Ishikawa (cell line): ENCODE measurements around the gene EMCN.

Source experiments
- CEBPB ChIP-seq: IDR thresholded peaks from 2 replicates; pipeline ENCODE4 v1.6.1; 2012
- CREB1 ChIP-seq: IDR thresholded peaks from 2 replicates; pipeline ENCODE4 v1.6.1; 2012; ENCODE audit warnings: low read depth
- EGR1 ChIP-seq: IDR thresholded peaks from 2 replicates; pipeline ENCODE4 v1.6.1; 2012
- EP300 ChIP-seq: IDR thresholded peaks from 2 replicates; pipeline ENCODE4 v1.6.1; 2012; ENCODE audit warnings: borderline replicate concordance
- FOXM1 ChIP-seq: IDR thresholded peaks from 2 replicates; pipeline ENCODE4 v1.6.1; 2012; ENCODE audit warnings: low read depth, borderline replicate concordance
- MAX ChIP-seq: IDR thresholded peaks from 2 replicates; pipeline ENCODE4 v1.6.1; 2012
- NFIC ChIP-seq: IDR thresholded peaks from 2 replicates; pipeline ENCODE4 v1.6.1; 2012
- RAD21 ChIP-seq: IDR thresholded peaks from 2 replicates; pipeline ENCODE4 v1.6.1; 2012; ENCODE audit warnings: low read depth
- TAF1 ChIP-seq: IDR thresholded peaks from 2 replicates; pipeline ENCODE4 v1.6.1; 2012; ENCODE audit warnings: low read depth, mild to moderate bottlenecking
- TCF12 ChIP-seq: IDR thresholded peaks from 2 replicates; pipeline ENCODE4 v1.6.1; 2012; ENCODE audit warnings: low read depth
- TEAD4 ChIP-seq: IDR thresholded peaks from 2 replicates; pipeline ENCODE4 v1.6.1; 2012
- USF1 ChIP-seq: IDR thresholded peaks from 2 replicates; pipeline ENCODE4 v1.6.1; 2012
- YY1 ChIP-seq: IDR thresholded peaks from 2 replicates; pipeline ENCODE4 v1.6.1; 2012; ENCODE audit warnings: low read depth
- ZBTB7A ChIP-seq: IDR thresholded peaks from 2 replicates; pipeline ENCODE4 v1.6.1; 2012; ENCODE audit warnings: low read depth
- TF ChIP-seq, protein P1 (sequence below): IDR thresholded peaks from 2 replicates; pipeline ENCODE4 v1.6.1; 2012; ENCODE audit warnings: low read depth, mild to moderate bottlenecking

The EMCN gene

DNA sequence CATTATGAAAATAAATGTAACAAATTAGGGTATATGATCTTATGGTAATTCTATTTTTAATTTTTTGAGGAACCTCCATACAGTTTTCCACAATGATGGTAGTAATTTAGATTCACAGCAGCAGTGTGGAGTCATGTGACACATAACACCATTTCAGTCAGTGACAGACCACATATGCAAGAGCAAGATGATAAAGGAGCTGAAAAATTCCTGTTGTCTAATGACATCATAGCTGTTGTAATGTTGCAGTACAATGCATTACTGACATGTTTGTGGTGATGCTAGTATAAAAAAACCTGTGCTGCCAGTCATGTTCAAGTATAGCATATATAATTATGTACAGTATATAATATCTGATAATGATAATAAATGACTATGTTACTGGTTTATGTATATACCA is 28.5 kb downstream of the EMCN start:
- TF ChIP-seq EP300: no peak

DNA sequence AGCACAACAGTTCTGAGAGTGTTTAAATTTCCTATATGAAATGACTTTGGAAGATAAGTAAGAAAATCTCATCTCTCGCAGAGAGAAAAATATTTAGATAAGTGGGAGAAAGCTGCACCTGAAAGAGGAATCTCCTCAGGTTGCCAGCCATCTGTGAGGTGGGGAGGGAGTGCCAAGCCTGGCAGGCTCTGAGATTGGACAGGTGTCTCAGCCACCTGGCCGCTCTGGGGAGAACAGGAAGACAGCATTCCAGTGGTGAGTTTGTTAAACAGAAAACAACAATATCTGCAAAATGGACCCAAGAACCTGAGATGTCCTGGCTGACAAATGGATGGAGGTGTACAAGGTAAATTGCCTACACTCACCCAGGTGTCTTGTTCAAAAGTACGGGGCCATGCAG is 31.3 kb downstream of the EMCN start:
- TF ChIP-seq USF1 (no peak), ZBTB7A (no peak), NFIC (no peak), CREB1 (no peak), RAD21 (no peak), FOXM1 (no peak), EP300 (no peak), TAF1 (no peak), YY1 (no peak), TCF12 (no peak), CEBPB (no peak), MAX (no peak), EGR1 (no peak), TEAD4 (no peak)
- TF ChIP-seq, protein P1, sequence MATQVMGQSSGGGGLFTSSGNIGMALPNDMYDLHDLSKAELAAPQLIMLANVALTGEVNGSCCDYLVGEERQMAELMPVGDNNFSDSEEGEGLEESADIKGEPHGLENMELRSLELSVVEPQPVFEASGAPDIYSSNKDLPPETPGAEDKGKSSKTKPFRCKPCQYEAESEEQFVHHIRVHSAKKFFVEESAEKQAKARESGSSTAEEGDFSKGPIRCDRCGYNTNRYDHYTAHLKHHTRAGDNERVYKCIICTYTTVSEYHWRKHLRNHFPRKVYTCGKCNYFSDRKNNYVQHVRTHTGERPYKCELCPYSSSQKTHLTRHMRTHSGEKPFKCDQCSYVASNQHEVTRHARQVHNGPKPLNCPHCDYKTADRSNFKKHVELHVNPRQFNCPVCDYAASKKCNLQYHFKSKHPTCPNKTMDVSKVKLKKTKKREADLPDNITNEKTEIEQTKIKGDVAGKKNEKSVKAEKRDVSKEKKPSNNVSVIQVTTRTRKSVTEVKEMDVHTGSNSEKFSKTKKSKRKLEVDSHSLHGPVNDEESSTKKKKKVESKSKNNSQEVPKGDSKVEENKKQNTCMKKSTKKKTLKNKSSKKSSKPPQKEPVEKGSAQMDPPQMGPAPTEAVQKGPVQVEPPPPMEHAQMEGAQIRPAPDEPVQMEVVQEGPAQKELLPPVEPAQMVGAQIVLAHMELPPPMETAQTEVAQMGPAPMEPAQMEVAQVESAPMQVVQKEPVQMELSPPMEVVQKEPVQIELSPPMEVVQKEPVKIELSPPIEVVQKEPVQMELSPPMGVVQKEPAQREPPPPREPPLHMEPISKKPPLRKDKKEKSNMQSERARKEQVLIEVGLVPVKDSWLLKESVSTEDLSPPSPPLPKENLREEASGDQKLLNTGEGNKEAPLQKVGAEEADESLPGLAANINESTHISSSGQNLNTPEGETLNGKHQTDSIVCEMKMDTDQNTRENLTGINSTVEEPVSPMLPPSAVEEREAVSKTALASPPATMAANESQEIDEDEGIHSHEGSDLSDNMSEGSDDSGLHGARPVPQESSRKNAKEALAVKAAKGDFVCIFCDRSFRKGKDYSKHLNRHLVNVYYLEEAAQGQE: no peak

DNA sequence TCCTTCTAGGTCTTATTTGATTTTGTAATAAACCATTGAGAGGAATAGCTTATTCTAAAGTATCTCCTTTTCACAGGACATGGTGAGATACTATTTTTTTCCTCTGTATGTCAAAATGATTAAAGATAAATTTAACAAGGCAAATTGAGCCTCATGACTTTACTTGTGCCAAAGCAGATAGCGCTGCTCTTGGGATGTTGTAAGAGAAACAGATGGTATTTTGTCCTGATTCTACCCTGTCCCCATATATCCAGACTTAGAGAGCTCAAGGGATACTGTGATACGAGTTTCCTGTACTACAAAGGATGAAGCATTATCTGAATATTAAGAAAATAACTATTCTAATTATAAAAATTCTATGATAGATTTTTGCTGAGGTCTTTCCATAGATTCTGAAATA is 34.0 kb downstream of the EMCN start:
- no peak for TF ChIP-seq CEBPB
- no peak for TF ChIP-seq MAX
- TF ChIP-seq EP300: no peak
- TF ChIP-seq, protein P1: no peak
- TF ChIP-seq RAD21: no peak
- no peak for TF ChIP-seq TCF12
- TF ChIP-seq FOXM1: no peak
- TF ChIP-seq TAF1: no peak

- TF ChIP-seq EGR1: no peak
- TF ChIP-seq YY1: no peak
- TF ChIP-seq USF1: no peak
- TF ChIP-seq FOXM1: no peak
- TF ChIP-seq, protein P1: no peak
These were observed 37.9 kb downstream of the EMCN start for GRCh38 chr4:100479971-100480370.

DNA sequence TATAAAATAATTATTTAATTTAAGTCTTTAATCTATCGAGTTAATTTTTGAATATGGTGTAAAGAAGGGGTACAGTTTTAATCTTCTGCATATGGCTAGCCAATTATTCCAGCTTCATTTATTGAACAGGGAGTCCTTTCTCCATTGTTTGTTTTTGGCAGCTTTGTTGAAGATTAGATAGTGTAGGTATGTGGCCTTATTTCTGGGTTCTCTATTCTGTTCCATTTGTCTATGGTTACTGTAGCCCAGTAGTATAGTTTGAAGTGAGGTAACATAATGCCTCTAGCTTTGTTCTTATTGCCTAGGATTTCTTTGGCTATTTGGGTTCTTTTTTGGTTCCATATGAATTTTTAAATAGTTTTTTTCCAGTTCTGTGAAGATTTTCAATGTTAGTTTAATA is 48.3 kb downstream of the EMCN start:
- TF ChIP-seq CREB1 (no peak), USF1 (no peak), TAF1 (no peak), YY1 (no peak), EP300 (no peak), NFIC (no peak), RAD21 (no peak), ZBTB7A (no peak), MAX (no peak), TCF12 (no peak), CEBPB (no peak)
- TF ChIP-seq, protein P1: no peak
